ELF-1 (cell line): ENCODE results near the gene AKAP13.

Experiments
- DNase-seq: peaks from one replicate; pipeline ENCODE4 v3.0.0-alpha.2; 2016; ENCODE audit warnings: low read depth, low spot score

The AKAP13 gene

DNA sequence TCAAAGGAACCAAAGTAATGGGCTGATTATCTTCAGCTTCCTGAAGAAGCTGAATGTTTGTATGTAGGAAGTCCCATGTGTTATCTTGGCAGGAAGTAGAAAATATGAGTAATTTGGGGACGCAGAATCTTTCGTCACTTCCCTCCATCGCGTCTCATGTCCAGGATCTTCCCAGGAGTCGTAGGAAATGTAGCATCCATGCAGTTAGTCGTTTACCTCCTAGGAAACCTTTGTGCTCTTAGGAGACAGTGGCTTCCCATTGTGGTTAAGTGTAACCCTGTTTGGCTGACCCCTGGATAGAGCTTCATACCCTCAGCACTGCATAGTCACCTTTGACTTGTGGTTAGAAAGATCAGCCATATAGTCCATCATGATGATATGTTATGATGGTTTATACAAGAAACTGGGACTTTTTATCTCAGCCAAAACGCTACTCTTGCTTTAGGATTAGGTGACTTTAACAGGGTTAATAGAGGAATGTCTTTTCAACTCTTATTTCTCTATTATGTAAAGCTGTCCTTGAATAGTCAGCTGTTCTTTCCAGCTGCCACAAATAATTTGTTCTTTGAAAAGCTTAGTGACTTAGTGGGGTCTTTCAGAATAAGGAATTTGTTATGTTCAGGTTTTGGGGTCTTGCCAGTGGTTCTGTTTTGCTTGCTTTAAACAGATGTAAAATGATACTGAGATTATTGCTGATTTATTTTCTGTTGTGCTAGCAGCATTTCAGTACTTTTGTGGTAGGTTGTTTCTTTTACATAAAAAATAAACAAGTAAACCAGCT lies 322.1 kb downstream of the AKAP13 start:
- no peak for DNase-seq

DNA sequence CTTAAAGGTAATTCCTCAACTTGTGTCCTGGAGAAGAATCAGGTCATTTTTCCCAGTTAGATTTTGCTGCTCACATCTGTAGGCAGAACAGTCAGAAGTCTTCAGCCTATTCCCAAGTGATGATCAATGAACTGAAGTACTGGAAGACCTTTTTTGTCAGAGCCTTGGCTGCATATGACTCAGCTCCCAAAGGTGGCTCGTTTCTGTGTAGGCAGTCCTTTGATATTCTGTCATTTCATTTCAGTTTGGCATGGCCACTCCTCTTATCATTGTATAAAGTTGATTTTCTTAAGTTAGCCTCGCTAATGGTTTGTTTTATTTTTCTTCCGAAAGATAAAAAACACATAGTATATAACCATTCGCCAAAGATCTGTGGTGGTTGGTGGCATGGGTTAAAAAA lies 323.7 kb downstream of the AKAP13 start:
- DNase-seq = no peak

DNA sequence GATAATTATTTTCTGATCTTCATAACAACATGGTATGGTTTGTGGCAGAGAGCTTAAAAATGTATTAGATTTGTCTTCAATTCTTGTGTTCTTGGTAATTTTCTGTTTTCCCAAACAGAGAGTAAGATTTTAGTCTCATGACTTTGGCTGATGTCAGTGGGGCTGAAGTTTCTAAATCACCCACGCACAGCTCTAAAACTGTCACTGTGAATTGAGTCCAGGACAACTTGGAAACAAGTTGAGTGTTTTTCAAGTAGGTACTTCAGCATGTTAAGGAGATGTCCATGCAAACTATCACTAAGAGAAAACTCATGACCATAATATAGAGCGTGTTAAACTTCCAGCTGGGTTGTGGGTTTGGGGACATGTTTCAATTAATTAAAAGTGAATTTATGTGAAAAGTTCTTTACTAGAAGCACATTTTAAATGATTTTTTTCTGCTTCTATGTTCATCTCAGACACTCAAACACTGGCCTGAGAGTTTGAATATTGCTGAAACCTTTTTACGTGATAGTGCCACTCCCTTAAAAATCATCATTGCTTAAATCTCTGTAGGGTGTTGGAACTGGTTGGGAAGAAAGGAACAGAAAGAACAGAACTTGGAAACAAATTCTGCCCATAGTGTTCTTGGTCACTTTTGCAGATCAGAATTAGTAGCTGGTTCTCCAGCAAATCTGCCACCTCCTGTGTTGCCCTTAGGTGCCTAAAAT lies 324.5 kb downstream of the AKAP13 start:
- DNase-seq = no peak

DNA sequence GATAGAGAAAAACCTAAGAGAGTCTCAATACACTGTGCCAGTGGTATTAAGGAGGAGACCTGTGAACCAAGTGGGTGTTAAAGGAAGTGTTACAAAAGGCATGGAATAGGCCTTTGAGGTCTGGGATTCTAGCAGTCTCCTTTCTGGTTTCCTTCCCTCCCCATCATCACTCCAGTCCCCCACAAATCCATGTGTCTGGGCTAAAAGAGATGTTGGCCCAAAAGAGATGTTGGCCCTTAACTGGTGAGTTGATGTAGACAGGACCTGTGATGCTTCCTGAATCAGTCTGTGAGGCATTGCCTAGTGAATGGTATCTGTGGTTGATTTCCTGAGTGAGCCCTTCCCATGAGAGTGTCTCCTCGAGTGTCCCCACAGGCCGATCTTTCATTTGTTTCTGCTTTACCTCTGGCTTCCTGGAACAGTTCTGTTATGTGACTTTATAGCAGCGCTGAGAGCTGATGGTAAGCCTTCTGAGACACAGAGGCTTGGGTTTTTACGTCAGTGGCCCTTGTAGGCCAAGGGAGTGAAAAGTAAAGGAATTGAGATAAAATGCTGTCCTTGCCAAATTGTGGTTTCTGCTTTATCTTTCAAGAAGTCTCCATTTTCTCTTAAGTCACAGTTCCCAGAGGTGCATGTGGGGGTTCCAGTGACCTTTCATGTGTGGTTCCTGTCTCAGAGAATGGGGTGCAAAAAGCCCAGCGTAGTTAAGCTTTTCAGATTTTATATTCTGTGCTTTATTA lies 326.5 kb downstream of the AKAP13 start:
- DNase-seq = no peak

DNA sequence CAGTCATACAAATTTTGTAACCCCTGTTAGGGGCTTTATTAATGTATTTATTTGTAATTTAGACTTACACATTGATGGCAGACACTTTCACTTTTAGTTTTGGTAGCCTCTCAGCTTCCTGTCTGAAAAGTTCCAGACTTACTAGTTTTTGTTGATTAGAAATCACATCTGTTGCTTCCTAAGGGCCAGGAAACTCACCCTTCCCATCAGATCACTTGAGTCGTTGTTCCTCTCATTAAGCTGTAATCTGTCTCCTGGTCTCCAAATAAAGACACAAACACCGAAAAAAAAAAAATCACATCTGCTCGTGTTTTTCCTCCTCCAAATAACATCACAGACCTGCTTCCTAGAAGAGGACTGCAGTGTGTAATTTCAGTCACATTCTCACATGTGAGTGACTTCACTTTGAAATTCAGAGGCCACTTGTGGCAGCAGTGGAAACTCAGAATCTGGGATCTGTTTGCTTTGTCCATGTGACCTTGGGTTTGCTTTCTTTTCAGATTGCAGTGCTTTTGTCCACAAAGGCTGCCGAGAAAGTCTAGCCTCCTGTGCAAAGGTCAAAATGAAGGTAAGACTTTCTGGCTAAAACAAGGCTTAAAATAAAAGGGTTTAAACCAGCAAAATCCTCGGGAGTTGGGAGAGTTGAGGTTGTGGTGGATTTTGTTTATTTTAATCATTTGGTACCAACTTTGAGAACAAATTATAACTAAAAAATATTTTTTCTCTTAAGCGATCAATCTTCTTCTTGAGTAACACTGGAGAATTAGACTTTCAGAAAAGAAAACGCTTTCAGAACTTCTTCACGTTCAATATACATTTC lies 327.3 kb downstream of the AKAP13 start:
- DNase-seq = peak; percentile 9

DNA sequence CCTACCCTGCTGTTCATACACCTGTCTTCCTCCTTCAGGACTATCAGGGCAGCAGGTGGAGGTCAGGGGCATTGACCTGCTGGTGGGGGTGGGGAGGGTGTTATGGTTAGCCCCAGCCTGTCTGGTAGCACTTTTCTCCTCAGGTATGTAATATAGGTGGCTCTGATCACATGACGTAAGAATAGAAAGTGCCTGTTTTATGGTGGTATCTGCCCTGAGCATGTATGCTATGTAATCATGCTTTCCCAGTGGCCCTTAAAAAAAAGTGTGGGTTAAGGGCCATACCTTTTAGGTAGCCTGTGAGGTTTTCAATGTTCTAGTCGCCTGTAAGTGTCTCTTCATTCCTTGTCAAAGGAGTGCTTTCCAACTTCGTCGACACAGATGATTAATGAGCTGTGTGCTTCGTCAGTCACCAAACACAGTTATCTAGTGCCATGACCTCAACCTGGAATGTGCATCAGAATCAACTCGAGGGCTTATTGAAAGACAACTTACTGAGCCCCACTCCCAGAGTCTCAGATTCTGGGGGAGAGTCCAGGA lies 328.1 kb downstream of the AKAP13 start:
- DNase-seq = no peak

DNA sequence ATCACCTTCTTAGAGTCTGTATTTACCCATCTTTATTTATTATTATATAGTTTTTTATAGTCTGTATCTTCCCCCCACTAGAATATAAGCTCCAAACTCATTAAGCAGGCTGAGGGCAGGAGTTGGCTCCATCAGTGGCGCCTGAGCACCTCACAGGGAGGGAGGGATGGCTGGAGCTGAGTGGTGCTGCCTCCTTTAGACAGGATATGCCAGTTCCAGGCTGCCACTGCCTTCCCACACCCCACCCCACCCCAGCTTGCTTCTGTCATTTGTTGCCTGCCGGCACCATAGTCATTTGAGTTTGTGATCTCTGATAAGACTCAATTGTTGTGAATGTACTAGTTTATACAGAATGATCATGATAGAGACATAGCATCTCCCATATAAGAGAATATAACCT lies 328.8 kb downstream of the AKAP13 start:
- no peak for DNase-seq

DNA sequence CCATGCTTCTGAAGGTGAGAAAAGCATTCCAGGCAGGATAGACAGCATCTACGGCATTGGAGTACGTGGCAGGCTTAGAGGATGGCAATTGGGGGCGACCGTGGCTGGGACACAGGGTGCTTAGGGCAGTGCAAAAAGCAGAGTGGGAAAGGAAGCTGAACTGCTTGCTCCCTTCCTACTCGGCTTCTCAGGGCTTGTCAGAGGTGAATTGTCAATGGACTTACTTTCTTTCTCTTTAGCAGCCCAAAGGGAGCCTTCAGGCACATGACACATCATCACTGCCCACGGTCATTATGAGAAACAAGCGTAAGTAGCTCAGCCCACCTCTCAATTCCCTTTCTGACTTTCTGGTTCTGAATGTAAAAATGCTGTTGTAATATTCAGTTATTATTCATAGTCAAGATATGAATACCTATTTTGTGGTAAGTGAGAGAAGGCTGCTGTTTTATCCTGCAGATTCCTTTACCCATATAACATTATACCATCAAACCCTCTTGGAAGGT lies 330.0 kb downstream of the AKAP13 start:
- DNase-seq = no peak

DNA sequence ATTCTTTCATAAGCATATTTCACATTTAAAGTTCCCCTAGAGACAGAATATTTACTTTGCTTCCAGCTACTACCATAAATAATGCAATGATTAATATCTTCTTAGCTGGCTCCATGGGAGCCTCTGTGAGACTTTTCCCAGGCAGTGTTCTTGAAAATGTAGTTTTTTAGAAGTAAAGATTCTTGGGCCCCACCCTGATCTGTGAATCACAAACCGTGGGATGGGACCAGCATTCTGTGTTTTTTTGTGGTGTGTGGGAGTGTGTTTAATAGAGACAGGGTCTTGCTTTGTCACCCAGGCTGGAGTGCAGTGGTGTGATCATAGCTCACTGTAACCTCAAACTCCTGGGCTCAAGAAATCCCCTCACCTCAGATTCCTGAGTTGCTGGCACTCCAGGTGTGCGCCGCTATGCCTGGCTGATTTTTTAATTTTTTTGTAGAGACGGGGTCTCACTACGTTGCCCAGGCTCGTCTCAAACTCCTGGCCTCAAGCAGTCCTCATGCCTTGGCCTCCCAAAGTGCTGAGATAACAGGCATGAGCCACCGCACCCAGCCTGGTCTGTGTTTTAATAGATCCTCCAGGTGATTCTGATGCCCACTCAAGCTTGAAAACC lies 331.3 kb downstream of the AKAP13 start:
- DNase-seq = no peak

DNA sequence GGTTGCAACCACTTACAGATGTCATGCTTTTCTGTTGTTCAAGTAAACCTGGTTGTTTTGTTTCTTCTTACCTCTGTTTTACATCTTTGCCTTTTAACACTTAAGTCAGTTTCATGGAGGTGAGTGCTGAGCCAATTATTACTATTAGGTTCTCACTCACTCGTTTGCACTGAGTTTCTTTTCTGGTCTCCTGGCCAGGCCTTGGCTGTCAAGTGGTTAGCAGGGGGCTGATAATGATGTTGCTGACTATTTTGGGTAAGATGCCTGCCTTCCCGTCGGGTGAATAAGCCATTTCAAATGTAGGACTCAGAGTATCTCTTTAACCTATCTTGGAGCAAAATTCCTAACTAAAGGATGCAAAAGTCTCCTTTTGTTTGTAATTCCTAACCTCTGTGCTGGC lies 335.9 kb downstream of the AKAP13 start:
- no peak for DNase-seq

DNA sequence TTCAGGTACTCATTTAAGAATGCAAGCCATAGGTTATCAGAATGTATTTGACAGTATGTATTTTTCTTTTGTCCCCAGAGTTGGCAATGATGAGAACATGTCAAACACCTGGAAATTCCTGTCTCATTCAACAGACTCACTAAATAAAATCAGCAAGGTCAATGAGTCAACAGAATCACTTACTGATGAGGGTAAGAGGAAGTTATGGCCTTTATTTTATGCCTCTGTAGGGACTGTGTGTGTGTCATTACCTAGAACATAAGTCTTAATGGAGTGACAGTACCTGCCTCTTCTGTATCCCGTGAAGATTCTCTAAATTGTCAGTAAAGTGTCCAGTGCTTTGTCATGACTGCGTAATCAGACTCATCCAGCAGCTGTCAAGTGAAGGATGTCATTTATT lies 336.8 kb downstream of the AKAP13 start:
- DNase-seq = no peak

DNA sequence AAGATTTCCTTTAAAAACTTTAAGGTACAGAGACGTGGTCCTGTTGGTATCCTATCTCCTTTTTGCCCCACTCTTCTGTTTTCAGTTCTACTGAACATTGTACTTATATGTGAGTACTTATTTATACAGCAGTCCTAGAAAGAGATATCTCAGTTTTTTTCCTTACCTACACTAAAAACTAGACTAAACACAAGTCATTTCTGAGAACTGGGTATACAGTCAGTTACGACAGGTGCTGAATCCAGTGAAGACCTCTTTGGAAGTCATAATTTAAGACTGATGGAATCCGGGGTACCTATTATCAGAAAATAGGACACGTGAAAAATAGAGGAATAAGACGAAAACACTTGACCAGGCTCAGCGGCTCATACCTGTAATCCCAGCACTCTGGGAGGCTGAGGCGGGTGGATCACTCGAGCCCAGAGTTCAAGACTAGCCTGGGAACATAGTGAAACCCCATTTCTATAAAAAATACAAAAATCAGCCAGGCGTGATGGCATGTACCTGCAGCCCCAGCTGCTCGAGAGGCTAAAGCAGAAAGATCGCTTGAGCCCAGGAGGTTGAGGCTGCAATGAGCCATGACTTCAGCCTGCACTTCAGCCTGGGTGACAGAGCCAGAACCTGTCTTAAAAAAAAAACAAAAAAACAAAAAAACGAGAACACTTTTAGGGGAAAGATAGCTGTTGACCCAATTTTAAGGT lies 338.0 kb downstream of the AKAP13 start:
- DNase-seq = no peak

DNA sequence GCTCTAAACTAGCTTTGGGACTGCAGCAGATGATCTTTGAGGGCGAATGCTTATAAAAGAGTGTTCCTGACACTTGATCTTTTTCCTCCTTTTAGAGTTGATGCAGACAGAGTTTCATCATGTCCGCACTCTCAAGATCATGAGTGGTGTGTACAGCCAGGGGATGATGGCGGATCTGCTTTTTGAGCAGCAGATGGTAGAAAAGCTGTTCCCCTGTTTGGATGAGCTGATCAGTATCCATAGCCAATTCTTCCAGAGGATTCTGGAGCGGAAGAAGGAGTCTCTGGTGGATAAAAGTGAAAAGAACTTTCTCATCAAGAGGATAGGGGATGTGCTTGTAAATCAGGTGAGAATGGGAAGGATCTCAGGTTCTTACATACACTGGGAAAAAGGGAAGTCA lies 338.6 kb downstream of the AKAP13 start:
- no peak for DNase-seq

DNA sequence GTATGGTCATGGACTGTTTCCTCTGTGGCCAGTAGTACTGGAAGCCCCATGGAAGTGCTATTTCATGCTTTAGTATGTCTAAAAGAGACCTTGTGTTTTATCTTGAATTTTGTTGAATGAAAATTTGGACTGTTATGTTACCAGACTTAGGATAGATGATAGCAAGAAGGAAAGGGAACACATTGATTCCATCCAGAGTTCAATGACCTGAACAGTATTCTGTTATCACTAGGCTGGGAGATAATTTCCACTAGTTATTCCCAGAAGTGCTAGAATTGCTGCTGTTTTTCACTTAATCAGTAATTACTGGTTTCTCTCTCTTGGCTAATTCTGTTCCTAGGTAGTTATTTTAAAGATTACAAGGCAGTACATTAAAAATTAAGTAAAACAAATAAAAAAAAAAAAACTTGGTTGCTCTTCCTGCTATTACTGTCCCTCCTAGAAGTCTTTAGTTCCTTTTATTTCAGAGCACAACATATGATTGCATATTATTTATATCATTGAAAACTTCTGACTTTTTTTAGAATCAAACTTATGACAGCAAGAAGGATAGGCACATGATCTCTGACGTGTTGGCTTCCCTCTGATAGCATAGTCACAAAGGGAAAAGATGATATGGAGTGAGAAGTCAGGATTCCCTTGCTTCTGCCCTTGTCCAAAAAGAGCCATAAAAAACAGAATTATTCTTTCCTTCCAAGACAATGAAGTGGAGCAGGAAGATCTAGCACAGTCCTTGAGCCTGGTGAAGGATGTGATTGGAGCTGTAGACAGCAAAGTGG lies 342.2 kb downstream of the AKAP13 start:
- no peak for DNase-seq

DNA sequence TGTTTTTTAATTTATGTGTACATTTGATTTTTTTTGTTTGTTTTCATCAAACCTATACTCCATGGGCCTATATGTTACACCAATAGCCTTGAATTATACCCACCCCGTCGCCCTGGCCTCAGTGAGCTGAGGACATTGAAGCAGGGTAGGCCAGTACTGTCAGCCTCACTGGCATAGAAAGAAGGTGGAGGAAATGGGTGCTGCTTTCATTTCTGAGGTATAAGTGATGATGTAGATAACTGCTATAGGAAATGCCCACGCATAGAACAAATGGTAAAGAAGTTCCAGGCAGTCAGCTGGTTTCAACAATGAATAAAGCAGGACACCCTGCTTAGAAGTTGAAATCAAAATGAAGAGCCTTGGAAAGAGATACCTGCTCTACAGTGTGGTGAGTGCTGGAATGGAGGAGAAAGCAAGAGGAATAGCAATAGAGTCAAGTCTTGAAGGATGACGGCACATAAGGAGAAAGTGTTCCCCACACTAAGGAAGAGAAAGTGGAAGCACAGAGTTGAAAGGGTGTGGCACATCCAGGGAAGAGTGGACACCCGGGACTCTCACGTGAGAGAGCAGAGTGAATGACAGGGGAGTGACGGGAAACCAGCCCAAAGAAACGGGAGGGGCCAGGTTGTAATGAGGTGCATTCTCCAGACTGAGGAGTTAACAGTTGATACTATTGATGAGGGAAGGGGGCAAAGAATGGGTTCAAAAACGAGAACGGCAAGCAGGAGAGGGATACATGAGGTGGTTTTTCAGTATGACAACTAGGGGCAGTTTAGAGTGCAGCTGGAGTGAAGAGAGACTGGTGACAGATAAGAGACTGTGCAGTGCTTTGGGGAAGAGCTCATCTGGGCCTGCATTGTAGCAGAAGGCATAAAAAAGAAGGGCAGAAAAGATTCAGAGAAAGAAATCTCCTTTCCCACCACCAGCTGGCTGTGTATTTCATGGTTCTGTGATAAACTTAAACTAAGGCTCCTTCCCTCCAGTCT lies 343.9 kb downstream of the AKAP13 start:
- no peak for DNase-seq

DNA sequence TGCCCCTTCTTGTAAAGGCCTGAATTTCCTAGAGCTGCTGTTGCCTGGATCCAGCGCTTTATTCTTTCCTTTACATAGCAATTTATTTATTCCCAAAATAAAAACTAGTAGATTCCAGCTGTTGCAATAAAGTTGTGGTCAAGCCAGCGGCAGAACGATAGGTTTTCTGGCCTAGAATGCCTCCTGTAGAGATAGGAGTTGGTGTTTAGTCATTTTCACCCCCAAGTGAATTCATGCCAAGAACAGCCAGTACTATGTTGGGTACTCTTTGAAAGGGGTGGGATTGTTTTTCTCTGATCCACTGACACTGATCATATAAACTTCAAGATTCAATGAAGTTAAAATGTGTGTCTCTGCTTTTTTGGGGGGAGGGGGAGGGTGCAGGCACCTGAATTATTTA lies 344.6 kb downstream of the AKAP13 start:
- no peak for DNase-seq

DNA sequence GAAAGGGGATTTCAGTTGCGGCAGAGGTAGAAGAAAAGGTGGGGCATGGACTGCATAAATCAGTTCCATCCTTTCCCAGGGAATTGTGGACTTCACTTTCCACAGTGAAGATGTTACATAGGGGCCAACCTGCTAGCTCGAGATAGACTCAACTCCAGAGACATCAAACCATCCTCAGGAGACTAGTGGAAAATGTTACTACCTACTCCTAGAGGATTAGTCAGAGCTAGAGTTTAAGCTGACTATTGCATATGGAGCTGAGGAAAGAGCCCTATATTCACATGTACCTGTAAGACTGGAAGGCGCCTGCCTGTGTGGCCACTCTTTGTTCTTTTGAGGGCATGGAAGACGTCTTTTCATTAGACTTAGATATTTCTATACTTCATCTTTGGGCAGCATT lies 345.2 kb downstream of the AKAP13 start:
- no peak for DNase-seq

DNA sequence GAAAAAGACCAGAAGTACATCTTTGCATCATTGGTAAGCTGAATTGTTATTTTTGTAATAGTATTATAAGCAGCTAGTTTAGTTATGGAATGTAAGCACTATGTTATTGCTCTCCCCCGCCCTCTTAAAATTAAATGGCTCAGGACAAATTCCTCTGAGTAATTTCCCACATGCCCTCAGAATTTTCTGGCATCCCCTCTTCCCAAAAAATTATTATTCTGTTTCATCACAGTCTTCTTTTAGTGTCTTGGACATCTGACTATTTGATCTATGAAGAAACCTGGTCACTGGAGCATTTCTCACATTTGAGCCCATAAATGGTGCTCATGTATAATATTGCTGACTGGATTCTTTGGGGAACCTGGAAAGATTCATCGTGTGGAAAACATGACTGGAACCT lies 346.1 kb downstream of the AKAP13 start:
- DNase-seq = no peak
